IPS-NIHi11 (cell line): ENCODE measurements around the gene DYRK4.
A peak's percentile ranks its signal among the peaks of the same experiment; 100 is the strongest.

ENCODE experiments used
- DNase-seq: peaks from one replicate; pipeline ENCODE4 v3.0.0; 2012; ENCODE audit warnings: mixed read lengths, low spot score

DYRK4 gene

DNA sequence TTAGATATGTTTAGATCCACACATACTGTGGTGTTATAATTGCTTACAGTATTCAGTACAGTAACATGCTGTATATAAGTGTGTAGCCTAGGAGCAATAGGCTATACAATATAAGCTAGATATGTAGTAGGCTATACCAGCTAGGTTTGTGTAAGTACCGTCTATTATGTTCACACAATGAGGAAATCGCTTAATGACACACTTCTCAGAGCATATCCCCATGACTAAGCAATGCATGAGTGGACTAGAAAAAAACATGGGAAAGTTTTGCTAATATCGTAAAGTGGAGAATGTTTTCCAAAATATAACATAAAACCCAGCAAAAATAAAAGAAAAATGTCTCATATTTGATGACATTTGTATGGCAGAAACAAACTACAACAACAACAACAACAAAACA is 59.5 kb downstream of the DYRK4 start:
- DNase-seq: no peak

DNA sequence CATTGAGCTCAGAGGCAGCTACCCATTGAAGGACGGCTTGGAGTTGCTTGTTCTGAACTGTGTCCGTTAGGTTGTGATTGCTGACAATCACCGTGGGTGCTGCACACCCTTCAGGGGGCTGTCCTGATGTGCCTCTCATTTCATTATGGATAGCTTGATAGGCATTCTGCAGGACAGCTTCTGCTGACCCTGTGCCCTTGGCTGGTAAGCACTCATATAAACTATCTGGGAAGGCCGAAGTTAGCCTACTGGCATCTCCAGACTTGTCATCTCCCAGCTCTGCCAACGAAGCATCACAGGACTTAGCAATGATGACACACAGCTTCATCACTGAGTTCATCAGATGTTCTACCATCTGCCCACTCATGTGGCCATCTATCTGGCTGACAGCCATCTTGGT is 64.5 kb downstream of the DYRK4 start:
- no peak for DNase-seq

DNA sequence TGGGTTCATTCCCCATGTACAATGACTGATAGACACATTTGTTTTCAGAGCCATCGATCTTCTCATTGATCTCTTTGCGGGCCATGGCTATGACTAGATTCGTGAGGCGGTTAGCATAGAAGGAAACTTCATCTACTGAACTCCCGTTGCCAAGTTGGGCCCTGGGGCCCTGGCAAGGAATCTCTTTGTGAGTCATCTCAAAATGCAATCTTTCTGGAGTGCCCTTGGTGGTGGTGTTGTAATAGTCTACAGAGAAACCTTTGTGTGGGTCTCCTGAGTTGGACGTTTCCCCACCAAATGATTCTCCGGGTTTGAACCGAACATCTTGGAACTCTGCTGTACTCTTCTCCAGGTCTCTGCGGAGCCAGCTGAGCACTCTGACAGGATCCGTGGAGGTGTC is 66.4 kb downstream of the DYRK4 start:
- no peak for DNase-seq

DNA sequence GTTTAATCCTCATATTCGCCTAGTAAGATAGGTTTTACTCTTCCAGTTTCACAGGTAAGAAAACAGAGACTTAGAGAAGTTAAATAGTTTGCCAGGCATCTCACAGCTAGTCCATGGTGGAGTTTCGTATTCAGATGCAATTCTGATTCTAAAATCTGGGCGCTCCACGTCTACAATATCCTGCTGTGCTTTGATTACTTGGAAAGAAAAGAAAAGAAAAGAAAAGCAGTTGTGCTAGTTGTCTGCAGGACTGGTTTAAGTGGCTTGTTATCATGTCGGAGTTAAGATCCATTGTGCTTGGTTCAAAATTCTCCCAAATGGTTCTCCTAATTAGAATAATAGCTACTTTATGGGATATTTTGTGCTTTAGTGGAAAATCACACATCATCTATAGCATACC is 68.3 kb downstream of the DYRK4 start:
- DNase-seq: peak; percentile 16

DNA sequence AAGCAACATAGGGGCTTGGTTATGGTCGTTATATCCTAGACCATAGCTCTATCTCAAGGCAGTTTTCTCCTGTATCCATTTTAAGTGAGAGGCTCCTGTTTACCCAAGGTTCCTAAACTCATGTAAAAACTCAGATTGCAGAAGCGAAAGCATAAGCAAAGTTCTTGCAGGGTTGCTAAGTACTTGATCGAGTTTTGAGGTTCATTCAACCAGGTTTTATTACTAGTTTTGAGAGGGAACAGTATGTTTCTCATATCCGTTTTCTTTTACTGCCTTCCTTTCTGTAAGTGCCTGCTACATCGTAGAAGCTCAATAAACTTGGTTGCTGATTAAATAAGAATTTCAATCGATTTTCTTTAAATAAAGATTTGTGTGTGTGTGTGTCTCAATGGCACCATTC is 81.7 kb downstream of the DYRK4 start:
- no peak for DNase-seq

DNA sequence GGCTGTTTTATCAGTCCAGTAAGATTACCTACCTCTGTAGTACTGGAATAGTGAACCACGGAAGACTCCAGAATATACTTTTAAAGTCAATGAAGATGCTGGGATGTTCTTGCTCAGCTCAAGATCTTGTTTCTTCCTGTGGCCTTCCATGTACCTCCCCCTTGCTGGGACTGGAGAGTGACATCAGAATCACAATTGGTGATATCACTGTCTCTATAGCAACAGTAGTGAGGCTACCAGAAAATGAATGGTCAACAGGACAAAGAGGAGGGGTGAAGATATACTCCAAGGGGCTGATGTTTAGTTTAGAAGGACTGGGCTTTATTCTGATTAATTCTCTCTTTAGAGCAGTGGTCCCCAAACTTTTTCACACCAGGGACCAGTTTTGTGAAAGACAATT is 83.0 kb downstream of the DYRK4 start:
- peak; percentile 8 for DNase-seq

DNA sequence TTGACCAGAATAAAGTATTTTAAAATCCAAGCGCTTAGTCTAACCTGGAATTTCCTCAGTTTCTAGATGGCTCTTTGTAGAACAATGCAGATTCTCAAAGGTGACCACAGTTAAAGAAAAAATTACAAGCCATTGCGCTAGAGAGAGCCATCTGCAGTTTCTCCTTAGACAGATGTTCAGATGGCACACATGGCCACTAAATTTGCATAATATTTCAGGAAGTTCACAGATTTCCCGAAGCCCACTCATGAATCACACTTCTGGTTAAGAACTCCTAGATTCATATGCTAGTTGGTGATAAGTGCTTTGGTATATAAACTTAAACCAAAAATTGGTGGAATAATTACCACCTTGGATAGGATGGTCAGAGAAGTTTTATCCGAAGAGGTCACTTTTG is 86.1 kb downstream of the DYRK4 start:
- DNase-seq: no peak

DNA sequence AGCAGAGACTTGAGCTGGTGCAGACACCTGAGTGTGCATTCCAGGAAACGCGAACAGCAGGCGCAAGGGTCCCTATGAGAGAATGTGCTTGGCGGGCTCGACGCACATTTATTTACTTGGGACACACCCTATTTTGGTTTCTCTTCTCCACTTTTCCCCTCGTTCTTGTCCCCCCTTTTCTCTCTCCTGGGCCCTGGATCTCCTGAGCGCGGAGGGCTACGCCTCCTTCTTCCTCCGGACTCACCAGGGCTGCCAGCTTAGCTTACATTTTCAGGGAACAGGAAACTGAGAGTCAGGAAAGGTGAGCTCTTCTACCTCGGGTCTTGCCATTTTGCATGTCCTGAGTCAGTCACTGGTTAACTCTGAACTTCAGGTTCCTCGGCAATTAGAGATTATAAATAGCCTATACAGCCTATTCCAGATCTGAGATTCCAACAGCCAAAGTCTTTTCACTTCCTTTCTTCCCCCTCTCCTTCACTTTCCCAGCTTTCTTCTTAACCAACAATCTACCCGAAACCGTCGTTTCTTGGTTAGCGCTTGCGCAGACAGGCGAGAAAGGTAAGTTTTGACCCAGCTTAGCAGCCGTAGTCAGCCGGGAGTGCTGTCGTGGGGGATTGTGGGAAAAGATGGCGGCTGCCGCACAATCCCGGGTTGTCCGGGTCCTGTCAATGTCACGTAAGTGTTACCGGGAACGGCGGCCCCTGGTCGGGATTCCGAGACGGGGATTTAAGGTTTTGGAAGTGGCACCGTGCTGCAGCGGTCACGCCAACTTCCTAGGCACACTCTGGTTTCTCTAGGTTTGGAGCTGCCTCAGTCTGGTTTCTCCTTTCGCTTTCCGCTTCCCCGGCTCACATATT is 86.7 kb downstream of the DYRK4 start, which contains the start of the genes AKAP3 and NDUFA9:
TSS of gene AKAP3 (minus strand) at position 551 of the 857 bp plus-strand sequence. CDS start 10,855 bp downstream, outside the sequence.
TSS of gene NDUFA9 (plus strand) at position 614 of the 857 bp plus-strand sequence. CDS start at position 627, 13 bp downstream.
- DNase-seq: peak; percentile 86

DNA sequence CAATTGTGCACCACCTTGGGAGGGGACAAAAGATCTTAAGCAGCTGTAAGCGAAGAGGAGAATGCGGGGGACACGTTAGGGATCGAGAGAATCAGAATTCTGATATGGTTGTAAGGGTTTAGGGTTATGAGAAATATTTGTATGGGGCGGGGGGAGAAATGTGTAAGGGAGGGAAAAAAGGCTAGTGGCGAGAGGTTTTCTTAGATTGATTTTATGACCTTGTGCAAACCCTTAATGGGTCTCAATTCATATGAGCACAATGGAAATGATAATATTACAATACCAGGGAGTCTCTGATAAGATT is 87.3 kb downstream of the DYRK4 start:
- DNase-seq: no peak

DNA sequence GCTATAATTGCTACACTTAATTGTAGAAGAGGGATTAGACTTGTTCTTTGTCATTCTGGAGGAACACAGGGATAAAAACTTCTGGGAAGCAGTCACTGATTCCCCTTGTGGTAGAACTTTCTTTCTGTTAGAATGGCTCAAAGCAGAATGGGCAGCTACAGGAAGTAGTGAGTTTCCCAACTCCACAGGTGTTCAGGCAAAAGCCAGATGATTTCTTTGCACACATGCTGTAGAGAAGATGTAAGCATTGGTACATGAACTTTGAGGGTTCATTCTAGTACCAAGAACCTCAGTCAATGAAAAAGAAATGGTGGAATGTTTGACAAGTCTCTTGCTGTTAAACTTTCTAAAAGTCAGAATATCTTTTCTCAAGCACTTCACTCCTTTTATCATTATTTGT is 91.2 kb downstream of the DYRK4 start:
- DNase-seq: no peak

DNA sequence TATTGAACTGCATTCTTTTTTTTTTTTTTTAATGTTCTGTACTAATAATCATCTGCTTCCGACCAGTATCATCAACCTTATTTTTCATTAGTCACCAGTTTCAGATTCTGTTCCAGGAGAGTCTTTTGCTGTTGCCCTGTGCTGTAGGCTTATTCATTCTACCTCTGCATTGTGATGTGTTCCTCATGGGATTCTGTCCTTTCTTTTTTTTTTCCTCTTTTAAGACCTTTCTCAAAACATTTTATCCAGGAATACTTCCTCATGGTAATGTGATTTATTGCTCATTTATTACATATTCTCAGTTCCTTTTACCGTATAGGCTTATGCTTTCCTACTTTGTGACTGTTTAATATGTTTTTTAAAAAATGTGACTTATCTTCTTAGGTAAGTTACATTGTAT is 91.7 kb downstream of the DYRK4 start:
- DNase-seq: no peak
